LoVo (cell line): ENCODE results near the gene ADAMTS4.

Experiments
- DNase-seq: peaks from one replicate; pipeline ENCODE4 v3.0.0-alpha.2; 2016; ENCODE audit warnings: low spot score

ADAMTS4 gene

DNA sequence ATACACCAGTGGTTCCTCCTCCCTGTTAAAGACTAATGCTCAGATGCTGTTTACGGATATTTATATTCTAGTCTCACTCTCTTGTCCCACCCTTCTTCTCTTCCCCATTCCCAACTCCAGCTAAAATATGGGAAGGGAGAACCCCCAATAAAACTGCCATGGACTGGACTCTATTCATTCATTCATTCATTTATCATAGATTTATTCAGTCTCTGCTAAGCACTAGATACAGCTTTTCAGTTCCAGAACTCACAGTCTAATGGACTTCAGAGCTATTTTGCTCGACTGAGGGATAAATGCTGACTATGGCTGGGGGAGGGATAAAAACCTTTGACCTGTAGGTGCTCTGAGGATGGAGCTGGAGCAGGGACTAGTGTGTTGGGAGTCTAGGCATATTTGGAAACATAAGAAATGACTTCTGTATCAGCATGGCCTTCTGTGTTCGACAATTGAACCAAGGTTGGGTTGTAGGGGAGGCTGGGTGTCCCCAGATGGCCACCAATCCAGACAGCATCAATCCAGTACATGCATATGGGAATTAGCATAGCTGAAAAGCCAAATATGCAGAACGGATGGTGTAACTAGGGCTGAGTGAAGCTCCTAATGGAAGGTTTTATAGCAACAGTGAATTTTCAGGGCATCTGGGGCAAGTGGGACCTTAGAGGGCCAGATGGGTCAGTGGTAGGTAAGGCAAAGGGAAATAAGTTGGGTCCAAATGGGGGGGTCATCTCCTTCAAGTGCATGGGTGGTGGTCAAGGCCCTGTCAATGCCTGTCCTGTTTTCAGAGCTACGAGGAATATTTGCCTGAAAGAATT, 20.4 kb upstream of the ADAMTS4 start:
- DNase-seq, result no peak

DNA sequence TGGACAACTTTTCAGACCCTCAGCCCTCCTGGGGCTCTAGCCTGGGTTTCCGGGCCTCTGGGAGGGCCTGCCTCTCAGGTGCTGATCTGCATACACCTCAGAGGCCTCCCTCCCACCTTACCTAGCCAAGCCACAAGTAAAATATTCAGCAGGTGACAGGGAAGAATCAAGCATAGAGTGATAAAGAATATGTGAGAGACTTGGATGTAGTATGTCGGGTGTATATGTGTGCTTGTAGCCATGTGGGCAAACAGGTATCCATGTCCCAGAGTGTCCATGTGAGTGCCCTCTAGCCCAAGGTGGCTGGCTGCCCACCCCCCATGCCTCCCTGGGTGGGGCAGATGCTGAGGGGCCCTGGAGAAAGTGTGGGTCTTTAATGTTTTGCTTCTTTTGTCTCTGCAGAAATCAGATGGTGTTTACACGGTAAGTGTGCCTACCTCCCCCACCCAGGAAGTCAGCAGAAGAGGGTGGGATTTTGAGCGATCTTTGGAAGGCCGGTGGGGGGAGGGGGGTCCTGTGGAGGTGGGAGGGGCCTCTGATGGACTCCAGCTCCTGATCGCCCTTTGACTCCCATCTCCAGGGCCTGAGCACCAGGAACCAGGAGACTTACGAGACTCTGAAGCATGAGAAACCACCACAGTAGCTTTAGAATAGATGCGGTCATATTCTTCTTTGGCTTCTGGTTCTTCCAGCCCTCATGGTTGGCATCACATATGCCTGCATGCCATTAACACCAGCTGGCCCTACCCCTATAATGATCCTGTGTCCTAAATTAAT, 19.6 kb upstream of the ADAMTS4 start:
- DNase-seq, result no peak

DNA sequence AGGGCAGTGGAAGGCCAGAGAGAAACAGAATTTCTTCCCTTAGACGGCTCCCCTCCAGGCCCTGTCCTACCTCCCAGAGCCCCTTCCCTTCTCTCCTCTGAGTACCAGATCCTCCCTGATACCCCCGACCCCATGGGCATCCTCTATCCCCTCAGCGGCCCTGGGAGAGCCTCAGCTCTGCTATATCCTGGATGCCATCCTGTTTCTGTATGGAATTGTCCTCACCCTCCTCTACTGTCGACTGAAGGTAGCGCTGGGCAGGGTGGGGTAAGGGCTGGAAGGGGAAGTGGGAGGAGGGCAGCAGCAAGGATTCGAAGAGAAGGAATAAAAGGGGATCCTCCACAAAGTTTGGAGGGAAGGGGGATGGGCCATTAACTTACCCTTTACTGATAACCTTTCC, 19.0 kb upstream of the ADAMTS4 start:
- DNase-seq, result no peak

DNA sequence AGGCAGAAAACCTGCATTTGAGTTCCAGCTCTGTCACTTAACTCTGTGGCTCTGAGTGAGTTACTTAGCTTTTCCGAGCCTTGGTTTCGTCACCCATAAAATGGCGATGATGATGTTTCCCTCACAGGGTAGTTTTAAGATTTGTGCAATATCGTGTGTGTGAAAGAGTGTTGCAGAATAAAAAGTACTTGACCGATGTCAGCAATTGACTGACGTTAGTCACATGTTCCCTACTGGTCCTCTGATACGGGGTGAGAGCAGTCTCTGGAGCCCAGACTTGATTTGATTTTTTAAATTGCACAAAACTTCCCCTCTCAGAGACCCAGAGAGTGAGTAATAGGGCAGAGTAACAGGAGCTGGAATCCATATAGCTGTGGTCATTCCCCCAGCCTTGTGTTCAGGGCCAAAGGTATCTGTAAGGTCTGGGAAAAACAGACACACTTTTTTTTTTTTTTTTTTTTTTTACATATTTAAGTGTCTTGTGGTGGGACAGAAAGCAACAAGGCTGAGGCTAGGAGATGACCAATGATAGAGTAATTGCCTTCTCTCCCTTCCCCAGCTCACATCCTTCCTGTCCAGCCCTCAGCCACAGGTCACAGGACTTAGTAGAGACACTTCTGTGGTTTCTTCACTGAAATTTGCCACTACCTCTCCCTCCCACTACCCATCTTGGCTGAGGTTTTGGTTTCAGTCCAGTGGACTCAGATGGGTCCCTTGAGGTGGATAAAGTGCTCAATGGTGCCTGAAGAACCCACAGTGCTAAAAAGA, 18.3 kb upstream of the ADAMTS4 start:
- DNase-seq, result no peak

DNA sequence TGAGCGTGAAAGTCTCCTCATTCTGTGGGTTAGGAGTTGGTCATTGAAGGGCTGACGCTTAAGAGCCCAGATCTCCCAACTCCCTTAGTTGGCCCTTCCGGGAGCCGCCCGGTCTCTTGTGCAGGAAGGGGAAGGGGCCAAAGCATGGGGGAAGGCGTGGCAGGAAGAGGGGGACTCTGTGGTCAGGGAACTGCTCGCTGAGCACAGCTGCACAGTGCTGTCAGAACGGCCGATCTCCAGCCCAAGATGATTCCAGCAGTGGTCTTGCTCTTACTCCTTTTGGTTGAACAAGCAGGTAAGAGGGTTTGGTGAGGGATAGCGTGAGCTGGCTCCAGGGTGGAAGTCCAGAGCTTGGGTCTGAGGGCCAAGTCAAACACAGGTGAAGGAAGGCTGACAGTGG, 16.2 kb upstream of the ADAMTS4 start, which contains the start of gene FCER1G:
Gene FCER1G, plus strand, starts transcription at position 220 of the 400 bp plus-strand sequence. Its CDS starts 27 bp downstream, at position 247.
- DNase-seq, result no peak

DNA sequence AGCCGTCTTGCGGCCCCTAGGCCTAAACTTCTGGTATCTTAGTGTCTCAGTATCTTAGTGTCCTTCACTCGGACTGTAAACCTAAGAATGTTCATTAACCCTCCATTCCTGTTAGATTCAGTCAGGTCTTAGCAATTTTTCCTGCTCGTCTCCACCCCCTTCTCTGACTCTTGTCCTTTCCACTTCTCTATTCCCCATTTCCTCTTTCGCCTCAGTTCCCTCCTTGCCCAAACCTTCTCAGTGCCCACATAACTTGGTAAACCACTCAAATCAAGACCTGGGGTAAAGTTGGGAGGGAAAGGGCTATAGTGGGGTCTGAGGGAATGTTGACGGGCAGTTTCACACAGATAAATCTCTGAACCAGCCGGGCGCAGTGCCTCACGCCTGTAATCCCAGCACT, 15.5 kb upstream of the ADAMTS4 start:
- no peak for DNase-seq

DNA sequence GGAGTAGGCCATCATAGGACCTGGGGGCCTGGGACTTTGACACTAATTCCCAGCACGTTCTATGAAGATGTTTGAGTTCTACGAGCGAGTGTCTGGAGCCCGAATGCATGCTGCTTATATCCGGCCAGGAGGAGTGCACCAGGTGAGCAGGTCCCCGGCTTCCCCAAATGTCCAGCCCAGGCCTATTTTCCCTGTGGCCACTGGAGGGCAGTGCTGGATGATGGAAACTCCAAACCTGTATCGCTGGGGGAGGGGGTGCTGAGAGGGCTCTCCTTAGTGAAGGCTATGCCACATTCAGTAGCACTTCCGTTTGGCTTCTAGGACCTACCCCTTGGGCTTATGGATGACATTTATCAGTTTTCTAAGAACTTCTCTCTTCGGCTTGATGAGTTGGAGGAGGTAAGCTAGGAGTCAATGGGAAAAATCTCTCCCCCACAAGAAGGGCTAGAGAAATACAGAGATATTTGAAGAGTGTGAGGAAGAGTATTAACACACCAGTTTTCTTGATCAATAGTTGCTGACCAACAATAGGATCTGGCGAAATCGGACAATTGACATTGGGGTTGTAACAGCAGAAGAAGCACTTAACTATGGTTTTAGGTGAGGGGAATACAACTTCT, 11.0 kb upstream of the ADAMTS4 start:
- DNase-seq, result peak; percentile 56

DNA sequence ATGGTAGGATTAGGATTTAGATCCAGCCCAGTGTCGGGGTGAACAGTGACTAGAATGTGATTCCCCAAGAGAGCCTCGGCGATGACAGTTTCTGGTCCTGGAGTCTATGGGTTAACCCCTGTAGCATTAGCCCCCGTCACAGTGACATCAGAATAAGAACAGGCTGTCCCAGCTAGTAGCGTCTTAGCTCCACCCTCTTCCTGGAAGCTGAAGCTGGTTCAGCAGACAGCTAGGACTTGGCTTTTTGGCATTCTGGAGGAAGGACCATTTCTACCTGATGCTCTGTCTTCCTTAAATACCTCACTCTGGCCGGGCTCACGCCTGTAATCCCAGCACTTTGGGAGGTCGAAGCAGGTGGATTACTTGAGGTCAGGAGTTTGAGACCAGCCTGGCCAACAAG, 8.3 kb upstream of the ADAMTS4 start:
- DNase-seq, result no peak

DNA sequence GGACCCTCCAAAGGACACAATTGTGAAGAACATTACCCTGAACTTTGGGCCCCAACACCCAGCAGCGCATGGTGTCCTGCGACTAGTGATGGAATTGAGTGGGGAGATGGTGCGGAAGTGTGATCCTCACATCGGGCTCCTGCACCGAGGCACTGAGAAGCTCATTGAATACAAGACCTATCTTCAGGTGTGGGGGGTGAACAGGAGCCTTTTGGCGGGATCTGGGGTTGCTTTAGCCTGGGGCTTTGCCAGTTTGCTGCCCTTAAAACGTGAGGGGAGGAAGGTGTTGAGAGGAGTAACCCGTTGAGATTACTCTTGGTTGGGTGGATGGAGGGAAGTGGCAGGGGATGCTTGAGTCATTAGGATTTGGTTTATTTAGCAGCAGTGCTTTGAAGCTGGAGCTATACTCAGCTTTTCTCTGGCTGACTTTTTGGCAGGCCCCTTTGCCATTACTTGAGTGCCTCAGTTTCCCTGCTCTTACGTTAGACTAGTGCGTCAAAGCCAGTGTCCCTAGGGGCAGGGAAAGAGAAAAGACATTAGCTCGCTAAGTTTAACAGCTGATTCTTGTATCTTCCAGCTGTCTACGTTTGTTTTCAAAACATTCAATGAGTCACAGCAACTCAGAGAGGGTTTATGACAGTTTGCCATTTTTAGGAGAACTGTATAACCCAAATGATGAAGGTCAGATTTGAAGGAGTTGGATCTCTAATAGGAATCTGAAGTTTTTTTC, 7.7 kb upstream of the ADAMTS4 start:
- no peak for DNase-seq

DNA sequence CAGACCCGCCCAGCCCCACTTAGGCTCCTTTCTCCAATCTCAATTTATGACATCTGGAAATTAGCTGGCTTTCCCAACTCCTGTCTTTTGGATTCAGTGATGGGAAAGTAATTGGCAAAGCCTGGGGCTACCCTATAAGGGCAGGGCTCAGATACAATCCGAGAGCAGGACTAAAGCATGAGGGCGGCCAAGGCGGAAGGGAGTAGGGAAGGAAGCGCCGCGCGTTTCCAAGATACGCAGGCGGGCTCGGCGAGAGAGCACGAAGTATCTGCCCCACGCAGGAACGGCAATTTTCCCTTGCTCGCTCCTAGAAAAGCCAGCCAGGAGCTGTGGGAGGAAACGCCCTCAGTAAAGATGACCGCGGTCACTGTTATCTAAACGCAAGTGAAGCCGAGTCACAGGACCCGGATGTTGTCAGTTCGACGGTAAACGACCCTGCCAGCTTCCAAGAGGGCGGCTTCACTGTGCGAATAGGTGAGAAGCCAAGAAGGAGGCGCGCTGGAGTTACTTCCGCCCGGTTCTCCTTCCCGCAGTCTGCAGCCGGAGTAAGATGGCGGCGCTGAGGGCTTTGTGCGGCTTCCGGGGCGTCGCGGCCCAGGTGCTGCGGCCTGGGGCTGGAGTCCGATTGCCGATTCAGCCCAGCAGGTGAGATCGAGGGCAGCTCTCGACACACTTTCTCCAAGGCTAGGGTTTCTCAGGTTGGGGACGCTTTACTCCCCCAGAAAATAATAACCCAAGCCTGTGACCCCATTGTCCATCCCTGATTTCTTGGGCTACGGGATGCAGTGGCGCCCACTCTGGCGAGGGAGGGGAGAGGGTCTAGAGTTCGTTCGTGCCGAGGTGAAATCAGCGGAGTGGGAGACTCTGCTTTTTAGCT, 3.2 kb upstream of the ADAMTS4 start, which contains the start of gene NDUFS2:
Gene NDUFS2, plus strand, starts transcription at position 532 of the 877 bp plus-strand sequence. Its CDS starts 19 bp downstream, at position 551.
- peak; percentile 99 for DNase-seq

DNA sequence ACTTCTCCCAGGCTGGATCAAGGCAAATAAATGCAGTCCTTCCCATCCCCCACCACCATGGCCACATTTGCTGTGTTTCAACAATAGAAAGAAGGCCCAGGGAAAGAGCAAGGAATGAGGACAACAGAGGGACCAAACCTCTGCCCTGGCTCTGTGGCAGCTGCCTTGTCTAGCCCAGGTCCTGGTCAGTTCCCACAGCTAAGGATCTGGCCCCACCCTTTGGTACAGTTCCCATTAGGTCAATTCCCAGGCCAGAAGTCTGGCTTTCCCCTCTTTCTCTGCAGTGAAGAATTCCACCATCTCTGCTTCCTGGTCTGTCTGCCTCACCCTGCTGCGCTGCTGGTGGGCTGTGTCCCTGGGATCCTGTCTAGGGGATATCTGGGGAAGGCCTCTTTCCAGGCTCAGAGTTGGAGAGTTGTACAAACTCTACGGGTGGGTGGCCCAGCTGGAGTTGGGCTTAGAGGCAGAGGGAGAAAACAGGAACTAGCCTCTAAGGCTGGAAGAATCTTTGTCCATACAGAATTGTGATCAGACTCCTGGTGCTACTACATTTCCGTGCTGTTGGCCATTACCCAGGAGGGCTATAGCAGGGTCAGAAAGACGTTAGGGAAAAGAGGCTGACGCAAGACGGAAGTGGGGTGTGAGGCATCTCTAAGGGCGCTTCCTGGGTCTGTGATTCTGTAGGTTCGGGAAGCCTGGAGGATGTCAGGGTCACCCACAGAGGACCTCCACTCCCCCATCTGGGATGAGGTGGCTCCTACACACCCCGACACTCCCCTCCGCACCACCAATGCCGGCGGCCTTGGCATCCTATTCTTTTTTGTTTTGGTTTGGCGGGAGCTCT, 2.4 kb upstream of the ADAMTS4 start:
- DNase-seq, result no peak

DNA sequence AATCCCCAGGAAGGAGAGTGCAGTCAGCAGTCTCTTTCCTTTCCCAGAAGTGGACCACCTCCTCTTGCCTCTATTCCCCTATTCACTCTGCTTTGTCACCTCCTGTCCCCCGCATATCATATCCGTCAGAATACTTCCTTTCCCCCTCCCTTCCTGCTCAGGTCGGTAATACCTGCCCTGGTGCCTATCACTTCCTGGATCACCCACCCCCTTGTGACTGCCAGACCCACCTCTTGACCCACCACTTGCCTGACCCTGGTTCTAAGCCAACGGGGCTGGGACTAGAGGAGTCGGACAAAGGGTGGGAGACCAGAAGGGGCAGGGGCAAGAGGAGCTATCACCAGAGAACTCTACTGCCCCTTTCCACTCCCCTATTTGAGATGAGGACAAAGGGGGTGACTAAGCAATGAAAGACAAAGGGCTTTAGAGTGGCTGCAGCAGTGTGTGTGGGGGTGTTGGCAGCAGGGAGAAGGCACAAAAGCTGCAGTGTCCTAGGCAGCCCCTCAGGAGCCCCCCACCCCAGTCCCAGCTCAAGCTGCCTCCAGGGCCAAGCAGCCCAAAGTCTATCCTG, 1.7 kb upstream of the ADAMTS4 start:
- no peak for DNase-seq

DNA sequence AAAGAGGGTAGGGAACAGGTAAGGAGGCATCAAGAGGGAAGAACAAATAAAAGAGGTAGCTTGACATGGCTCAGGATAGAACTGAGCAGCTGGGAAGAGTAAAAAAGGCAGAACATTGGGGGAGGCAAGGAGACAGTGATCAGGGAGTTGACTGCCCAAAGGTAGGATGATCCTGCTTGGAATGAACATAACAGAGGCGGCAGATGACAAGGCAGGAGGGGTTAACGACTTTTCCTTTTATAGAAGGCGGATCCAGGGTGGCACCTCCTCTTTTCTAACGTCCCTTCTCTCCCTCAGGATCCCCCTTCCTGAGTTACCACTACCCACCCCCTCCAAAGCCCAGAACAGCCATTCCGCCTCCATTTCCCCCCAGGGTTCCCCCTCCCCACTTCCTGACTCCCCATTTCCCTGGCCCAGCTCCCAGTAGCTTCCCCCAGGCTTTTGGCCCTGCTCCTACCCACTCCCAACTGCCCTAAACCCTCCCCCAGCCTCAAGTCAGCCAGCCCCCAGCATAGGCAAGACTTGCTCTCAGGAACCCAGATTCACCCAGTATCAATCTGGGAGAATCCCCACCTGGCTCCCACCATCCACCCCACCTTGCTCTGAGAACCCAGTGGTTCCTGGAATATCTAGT, 769 bp upstream of the ADAMTS4 start:
- no peak for DNase-seq

DNA sequence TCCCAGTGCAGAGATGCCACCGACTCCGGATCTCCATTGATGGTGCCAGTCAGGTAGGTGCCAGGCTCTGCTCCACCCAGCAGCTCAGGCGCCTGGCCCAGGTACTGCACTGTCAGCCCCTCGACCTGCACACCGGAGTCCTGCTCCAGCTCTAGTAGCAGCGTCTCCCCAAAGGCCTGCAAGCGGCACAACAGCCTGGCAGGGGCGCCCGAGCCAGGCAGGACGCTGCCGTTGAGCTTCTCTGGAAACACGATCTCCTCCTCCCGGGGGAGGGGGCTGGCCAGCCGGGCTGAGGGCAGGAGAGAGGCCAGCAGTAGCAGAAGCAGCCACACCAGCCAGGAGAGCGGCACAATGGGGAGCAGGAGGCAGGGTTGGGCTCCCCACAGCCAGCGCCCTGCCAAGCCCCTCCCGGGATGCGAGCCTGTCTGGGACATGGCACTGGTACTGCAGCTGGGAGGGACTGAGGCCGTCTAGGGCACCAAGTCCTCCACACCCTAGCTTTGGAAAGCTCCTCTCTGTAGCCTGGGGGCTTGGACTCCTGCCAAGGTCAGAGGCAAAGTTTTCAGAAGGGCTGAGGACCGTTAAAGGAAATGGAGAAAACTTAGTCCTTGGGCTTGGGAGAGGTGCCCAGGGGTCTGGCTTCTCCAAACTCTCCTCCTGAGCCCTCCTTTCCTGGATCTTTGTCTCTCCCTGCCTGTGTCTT, 509 bp downstream of the ADAMTS4 start:
- no peak for DNase-seq

DNA sequence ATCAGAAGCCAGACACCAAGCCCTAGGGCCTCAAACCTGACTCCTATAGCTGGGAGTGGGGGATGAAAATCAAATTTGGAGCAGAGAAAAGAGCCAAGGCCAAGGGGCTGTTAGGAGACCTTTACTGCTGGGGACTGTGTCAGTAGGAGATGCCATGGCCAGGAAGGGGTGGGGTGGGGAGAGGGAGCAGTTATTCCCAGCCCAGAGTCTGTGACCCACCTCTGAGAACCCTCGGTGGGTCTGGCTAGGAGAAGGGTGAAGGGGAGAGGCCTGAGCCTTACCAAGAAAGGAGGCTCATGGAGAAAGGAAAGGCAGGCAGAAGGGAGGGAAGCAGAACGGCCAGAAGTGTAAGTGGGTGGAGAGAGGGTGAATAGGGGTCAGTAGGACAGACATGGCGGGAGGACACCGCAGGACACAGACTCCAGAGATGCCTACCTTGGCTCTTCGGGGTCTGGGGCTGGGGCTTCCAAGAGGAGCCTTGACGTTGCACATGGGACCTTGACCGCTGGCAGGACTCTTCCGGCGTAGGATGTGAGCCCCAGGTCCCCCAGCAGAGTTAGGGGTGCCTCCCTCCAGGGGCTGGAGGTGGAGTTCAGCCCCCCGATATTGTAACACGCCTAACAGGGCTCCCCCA, 1.2 kb downstream of the ADAMTS4 start:
- no peak for DNase-seq

DNA sequence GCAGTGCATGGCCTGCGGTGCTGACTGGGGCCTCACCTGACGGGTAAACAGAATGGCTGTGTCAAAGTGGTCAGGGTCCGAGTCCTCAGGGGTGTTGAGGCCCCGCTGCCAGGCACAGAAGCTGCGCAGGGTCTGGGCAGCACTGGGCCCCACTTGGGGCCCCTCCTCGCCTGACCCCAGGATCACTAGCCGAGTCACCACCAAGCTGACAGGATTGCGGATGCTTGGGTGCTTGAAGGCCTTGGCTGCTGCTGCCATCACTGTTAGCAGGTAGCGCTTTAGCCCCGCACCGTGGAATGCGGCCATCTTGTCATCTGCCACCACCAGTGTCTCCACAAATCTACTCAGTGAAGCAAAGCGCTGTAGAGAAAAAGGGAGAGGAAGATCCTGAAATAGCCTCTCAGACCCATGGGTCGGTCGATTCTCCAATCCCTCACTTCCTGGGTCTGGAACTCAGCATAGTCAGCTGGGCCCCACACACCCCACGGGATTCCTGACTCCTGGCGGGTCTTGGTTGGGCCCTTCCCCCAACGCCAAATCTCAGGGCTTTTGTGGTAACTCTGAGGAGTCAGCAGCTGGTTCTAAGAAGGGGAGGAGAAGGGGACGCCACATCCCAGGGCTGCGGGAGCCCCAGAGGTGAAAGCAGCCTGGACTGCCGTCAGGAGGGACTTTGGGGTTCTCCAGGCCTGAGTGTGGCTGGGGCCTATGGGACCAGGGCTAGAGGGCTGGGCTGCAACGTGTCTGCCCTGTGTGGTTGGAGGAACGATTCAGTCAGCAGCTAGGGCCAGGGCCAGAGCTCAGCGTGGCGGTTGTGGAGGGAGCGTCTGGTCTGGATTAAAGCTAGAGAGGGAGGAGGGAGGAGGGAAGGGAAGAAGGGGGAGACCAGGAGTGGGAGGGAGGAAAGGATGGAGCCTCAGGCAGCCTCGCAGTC, 2.1 kb downstream of the ADAMTS4 start:
- no peak for DNase-seq
